ENCODE results near the gene ARID4A. TPM values are rescaled to one million over a fixed set of nuclear protein-coding genes. Genes with fewer than 3 reads are reported as not detected.

ARID4A gene
- total and polyA plus RNA-seq, 9 of the 15 experiments (the other 6 are each of a cell fraction or from before 2014, with no cell fraction given) = 2.4 to 11.5 (median 8.7) TPM

DNA sequence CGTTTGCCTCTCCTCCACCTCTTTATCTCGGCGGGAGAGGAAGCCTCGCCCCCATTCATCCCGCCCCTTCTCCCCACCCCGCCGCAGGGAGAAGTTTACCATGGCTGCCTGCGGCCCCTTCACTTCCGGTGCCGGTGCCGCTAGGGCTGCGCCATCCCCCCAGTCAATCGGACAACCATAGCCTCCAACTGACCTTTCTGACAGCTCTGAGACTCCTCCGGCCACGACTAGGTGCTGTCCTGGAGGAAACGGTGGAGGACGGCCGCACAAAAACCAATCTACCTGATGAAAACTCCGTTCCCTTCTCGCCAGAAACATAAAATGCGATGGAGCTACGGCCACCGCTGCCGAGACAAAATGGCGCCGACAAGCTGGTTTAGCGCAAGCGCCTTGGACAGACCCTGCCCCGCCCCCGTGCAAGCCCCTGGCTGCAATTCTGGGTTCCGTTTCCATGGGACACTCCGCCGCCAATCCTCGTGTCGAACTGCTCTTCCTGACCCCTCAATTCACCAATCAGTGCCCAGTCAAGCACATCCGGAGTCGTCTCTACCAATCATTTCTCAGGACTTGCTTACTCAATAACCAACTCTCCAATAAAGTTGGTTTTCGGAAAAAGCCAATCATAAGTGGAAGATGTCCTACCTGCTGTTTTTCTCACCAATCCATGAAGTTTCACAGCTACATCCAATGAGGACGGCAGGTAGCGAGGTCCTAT lies 436 bp upstream of the ARID4A start (continued):
- peak; percentile 99 for TF ChIP-seq ZNF584 (CRISPR knock-in tag; IDR thresholded peaks at IDR 0.05; ENCODE audit: low read depth)
- TF ChIP-seq ZNF24 (IDR thresholded peaks at IDR 0.05) = no peak
- no peak for TF ChIP-seq SRSF1 (IDR thresholded peaks at IDR 0.05; ENCODE audit: low read depth, low read length)
- TF ChIP-seq ZNF324 (CRISPR knock-in tag; IDR thresholded peaks at IDR 0.05) = no peak
- TF ChIP-seq ZKSCAN1 (IDR thresholded peaks at IDR 0.05; ENCODE audit: low read depth, low read length) = no peak
- TF ChIP-seq FOXP1 (CRISPR knock-in tag; IDR thresholded peaks at IDR 0.05) = no peak
- TF ChIP-seq PRPF4 (IDR thresholded peaks at IDR 0.05; ENCODE audit: insufficient read depth, low read depth, low read length, poor library complexity, severe bottlenecking) = no peak
- TF ChIP-seq ASH1L (IDR thresholded peaks at IDR 0.05; ENCODE audit: borderline replicate concordance, low read depth, partially characterized antibody) = peak; percentile 99
- TF ChIP-seq BRD9 (IDR thresholded peaks at IDR 0.05; ENCODE audit: low read depth, partially characterized antibody) = no peak
- TF ChIP-seq RBM15 (IDR thresholded peaks at IDR 0.05; ENCODE audit: insufficient read depth, low read length) = no peak
- TF ChIP-seq HMG20B (CRISPR knock-in tag; IDR thresholded peaks at IDR 0.05) = no peak
- TF ChIP-seq NR2C1 (IDR thresholded peaks at IDR 0.05) = peak; percentile 53; the same call in 1 of the 2 replicates
- TF ChIP-seq NR2C1 (tag; IDR thresholded peaks at IDR 0.05) = peak; percentile 68; the same call in 1 of the 2 replicates
- peak; percentile 56 for TF ChIP-seq EGR1 (conservative IDR thresholded peaks at IDR 0.05)
- no peak for TF ChIP-seq E2F6 (IDR thresholded peaks at IDR 0.05; ENCODE audit: borderline replicate concordance in 1 of 2, extremely low read depth in 1 of 2, insufficient read depth in 1 of 2, insufficient read length in 1 of 2, low read depth in 1 of 2, low read length in 1 of 2, poor library complexity in 1 of 2, severe bottlenecking in 1 of 2)
- peak; percentile 91 to 93 for TF ChIP-seq NRF1 (conservative IDR thresholded peaks at IDR 0.05 in 1 of 2, IDR thresholded peaks at IDR 0.05 in 1 of 2)
- no peak for TF ChIP-seq NCOA4 (IDR thresholded peaks at IDR 0.05; ENCODE audit: partially characterized antibody)
- no peak for TF ChIP-seq ZNF347 (CRISPR knock-in tag; IDR thresholded peaks at IDR 0.05; ENCODE audit: low read depth)
- TF ChIP-seq FOXA1 (IDR thresholded peaks at IDR 0.05; ENCODE audit: borderline replicate concordance) = no peak
